Measurements from ENCODE around the gene SLC35A3.
"Not testable (repeated sequence)": the region's sequence is repeated elsewhere in the genome, so short reads cannot be mapped to it uniquely, and the experiment has no call there.

SLC35A3 gene

DNA sequence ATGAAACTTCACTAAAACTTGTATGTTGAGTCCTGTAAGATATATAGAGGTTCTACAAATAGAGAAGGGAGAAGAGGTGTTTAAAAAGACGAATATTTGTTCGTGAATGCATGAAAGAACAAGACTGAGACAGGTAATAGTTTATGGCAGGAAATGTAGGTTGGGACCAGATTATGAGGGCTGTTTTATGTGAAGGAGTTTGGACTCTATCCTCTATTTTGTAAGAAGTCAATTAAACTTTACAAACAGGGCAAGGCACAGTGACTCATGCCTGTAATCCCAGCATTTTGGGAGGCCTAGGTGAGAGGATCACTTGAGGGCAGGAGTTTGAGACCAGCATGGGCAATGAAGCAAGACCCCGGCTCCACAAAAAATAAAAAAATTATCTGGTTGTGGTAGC is 5.7 kb downstream of the SLC35A3 start:
- DNase-seq = no peak

DNA sequence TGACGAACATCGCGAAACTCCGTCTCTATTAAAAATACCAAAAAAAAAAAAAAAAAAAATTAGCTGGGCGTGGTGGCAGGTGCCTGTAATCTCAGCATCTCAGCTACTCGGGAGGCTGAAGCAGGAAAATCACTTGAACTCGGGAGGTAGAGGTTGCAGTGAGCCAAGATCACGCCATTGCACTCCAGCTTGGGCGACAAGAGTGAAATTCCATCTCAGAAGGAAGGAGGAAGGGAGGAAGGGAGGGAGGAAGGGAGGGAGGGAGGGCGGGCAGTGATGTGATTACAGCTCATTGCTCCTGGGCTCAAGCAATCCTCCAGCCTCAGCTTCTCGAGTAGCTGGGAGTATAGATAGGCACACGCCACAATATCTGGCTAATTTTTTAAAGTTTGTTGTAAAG is 7.5 kb downstream of the SLC35A3 start:
- DNase-seq = not testable (repeated sequence)

DNA sequence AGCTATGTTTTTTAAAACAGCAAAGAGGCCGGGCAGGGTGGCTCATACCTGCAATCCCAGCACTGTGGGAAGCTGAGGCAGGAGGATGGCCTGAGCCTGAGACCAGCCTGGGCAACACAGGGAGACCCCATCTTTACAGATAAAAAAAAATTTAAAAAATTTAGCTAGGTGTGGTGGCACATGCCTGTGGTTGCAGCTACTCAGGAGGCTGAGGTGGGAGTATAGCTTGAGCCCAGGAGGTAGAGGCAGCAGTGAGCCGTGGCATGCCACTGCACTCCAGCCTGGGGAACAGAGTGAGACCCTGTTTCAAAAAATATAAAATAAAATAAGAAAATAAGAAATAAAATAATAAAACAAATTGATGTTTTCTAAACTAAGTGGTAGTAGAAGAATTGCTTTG is 8.4 kb downstream of the SLC35A3 start:
- DNase-seq = no peak

DNA sequence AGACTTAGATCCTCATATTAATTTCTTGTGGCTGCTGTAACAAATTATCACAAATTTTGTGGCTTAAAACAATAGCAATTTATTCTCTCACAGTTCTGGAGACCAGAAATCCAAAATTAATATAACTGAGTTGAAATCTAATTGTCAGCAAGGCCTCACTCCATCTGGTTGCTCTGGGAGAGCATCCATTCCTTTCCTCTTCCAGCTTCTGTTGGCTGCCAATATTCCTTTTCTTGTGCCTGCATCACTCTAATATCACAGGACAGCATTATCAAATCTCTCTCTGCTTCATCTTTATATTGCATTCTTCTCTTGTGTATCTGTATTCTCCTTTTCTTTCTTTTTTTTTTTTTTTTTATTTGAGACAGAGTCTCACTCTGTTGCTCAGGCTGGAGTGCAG is 9.3 kb downstream of the SLC35A3 start:
- DNase-seq = no peak

DNA sequence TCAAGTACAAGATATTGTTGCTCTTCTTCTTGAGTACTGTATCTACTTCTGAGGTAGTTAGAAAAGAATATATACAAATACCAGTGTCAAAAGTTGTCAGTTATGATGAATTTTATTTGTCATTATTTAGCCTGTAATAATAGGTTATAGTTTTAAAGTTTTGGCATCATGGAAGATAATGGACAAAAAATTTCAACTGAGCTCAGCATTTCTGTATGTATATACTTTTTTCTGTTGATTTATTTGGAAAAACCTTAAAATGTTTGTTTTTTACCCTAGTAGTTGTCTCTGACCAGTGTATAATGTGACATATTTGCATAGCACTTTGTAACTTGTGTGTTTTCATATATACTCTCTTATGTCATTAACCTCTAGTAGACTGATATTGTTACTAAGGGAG is 11.1 kb downstream of the SLC35A3 start:
- DNase-seq = no peak

DNA sequence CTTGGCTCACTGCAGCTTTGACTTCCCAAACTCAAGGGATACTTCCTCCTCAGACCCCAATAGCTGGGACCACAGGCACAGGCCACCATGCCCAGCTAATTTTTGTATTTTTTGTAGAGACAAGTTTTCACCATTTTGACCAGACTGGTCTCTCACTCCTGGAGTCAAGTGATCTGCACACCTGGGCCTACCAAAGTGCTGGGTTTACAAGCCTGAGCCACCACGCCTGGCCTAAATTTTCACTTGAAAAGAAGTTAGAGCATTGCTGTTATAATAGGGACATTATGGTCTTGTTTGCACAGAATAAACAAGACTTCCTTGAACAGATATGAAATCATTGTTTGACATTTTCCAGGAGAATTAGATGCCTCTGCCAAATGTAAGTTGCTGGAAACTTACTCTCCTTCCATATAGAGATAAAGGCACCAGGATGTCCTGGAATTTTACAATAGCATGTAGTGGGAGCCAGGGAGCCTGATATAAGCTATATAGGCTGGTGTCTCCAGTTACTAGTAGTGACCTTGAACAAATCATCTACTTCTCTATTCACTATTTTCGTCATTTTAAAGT is 16.9 kb downstream of the SLC35A3 start:
- DNase-seq = no peak

DNA sequence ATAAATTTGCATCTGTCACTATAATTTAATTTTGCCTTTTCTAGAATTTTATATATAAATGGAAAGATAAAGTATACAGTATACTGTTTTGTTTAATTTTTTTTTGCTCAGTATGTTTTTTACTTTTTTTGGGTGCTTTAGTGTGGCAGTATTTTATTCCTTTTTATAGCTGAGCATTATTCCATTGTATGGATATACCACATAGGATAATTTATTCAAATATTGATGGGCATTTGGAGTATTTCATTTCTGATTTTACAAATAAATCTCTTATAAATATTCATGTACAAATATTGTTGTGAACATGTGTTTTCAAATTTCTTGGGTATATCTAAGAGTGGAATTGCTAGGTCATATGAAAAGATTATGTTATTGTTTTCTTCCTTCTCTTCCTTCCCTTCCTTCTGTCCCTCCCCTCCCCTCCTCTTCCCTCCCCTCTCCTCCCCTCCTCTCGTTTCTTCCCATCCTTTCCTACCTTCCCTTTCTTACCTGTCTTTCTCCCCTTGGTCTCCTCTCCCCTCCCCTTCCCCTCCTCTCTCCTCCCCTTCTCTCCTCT is 18.5 kb downstream of the SLC35A3 start:
- no peak for DNase-seq

DNA sequence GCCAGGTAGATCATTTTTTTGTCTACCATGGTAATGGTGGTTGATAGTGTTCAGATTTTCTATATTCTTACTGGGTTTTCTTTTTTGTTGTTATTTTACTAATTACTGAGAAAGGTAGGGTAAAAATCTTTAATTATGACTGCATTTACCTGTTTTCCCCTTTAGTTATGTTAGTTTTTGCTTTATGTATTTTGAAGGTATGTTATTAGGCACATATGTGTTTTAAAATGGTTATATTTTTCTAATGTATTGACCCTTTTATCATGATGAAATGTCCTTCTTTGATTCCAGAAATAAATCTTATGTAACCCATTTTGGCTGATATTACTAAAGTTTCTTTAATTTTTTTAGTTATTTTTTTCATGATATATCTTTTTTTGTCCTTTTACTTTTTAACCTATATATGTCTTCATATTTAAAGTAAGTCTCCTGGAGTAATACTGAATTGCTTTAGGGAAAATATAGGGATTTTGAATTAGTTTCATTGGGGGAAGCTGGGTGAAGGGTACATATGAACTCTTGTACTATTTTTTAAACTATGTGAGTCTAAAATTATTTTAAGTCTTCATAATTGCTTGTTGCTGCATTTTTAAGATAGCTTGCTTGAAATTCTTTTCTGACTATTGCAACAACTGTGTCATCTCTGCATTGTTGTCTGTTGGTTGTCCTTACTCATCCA is 22.4 kb downstream of the SLC35A3 start:
- no peak for DNase-seq

DNA sequence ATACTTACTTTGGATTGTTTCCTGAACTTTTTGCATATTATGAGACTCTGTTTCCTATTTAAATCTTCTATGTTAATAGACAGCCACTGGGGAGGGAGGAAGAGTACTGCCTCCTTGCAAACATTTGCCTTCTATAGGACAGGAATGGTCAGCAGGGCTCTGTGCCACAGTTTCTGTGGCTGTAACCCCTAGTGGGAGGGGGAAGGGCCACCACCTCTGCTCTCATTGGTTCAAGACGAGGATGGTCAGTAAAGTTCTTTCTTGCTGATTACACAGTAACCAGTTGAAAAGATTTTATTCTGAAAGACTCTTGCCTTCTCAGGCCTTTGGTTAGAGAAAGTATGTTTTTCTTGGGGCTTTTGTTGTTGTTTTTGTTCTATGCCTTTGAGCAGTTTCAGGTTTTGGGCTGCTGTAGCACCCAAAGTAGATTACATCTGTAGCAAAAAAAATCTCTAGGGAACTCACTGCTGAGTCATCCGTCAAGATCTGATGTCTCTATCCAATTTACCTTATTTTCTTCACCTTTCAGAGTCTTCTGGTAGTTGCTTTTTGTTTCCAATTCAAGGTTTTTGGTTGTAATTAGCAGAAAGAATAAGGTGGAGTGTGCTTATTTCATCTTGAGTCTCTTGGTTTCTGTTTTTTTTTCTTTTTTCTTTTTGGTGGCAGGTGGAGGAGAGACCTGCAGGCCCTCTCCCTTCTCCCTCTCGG is 23.1 kb downstream of the SLC35A3 start:
- DNase-seq = no peak

DNA sequence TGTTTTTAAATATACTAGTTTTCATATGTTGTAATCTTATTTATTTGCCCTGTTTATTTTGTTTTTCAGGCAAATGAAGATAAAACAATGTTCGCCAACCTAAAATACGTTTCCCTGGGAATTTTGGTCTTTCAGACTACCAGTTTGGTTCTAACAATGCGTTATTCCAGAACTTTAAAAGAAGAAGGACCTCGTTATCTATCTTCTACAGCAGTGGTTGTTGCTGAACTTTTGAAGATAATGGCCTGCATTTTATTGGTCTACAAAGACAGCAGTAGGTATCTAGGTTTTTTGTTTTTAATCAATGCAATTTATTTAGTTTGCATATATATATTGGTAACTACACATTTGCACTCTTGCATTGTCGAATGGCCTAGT is 23.7 kb downstream of the SLC35A3 start:
- no peak for DNase-seq

DNA sequence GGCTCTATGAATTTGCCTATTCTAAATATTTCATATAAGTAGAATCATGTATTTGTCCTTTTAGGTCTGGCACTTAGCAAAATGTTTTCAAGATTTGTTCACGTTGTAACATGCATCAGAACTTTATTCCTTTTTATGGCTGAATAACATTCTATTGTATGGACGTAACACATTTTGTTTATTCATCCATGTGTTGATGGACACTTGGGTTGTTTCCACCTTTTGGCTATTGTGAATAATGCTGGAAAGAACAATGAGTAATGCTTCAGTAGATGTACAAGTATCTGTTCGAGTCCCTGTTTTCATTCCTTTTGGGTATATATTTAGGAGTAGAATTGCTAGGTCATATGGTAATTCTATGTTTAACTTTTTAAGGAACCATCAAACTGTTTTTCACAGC is 24.7 kb downstream of the SLC35A3 start:
- DNase-seq = no peak

DNA sequence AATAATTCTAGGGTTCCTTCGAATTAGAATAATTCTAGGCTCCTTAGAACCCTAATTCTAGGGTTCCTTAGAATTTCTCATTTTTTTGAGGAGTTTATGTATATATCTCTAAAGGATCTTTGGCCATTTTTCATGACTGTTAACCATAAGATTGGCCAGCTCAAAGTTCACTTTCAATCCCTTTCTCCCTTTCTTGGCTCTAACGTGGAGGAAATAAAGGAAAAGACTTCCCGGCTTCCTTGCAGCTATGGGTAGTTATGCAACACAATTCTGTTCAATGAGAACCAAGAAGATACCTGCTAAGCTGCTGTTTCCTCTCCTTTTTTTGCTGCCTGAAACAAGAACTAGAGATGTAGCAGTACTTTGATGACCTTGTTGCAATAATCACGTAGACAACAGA is 27.2 kb downstream of the SLC35A3 start:
- no peak for DNase-seq

DNA sequence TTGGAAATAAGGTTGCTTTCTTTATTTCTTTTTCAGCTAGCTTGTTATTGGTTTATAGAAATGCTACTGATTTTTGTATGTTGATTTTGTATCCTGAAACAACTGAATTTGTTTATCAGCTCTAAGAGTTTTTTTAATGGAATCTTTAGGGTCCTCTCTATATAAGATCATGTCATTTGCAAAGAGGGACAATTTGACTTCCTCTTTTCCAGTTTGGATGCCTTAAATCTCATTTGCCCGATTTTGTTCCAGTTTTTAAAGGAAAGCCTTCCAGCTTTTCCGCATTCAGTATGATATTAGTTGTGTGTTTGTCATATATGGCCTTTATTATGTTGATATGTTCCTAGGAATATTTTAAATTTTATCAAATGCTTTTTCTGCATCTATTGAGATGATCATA is 31.7 kb downstream of the SLC35A3 start:
- no peak for DNase-seq

DNA sequence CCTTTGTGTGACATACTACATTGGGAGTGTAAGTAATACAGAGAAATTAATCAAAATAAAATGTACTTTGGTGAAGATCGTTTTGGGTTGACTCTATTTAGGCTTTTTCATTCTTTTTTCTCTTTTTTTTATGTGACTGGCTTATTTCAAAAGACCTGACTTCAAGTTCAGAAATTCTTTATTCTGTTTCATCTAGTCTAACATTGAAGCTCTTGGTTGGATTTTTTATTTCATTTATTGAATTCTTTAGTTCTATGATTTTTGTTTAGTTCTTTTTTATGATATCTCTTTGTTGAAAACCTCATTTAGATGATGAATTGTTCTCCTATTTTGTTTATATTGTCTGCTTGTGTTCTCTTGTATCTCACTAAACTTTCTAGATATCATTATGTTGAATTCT is 35.6 kb downstream of the SLC35A3 start:
- no peak for DNase-seq

DNA sequence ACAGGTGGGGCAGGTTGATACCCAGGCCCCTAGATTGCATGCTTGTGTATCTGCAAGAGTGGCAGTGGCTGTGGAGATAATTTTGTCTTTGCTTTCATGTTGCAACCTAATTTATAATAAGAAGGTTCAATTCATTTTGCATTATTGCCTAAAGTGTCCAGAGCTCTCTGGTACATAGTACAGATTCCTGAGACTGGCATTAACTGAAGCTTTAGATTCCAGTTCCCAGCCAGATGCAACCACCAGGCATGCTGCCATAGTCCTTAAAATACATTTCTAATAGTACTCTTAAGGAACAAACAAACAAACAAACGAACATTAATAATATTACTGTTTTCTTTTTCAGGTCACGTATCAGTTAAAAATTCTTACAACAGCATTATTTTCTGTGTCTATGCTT is 36.9 kb downstream of the SLC35A3 start:
- DNase-seq = no peak

DNA sequence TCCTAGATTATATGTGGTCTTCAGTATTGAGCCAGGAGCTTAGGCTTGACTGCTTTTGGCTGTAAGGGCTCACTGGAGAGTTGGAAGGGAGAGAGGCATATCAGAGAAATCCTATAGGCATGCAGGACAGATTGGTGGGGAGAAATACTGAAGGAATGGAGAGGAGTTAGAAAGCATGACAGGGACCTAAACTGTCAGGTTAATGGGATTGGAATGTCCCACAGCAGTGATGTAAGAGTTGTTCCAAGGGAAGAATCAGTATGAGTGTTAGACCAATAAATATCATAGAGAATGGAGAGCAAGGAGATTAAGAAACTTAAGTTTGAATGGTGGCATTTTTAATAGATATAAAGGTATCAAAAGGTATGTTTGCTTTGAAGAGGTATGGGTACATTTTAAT is 39.7 kb downstream of the SLC35A3 start:
- no peak for DNase-seq

DNA sequence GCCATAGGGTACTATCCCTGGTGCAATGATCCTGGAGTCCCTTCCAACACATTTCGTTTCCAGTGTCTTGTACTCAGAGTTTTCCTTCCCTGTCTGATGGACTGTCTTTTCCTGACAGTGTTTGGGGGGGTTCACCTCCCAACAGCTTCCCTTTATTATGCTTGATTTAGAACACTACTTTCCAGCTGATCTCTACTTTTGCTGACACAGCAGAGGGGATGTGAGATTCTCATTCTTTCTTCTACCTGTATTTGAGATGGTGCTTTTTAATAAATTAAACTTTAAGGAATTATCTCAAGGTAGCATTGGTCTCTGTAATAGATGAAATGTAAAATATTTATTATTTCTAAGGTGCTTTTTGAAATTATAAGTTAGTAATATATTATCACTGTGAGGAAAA is 41.0 kb downstream of the SLC35A3 start:
- no peak for DNase-seq

DNA sequence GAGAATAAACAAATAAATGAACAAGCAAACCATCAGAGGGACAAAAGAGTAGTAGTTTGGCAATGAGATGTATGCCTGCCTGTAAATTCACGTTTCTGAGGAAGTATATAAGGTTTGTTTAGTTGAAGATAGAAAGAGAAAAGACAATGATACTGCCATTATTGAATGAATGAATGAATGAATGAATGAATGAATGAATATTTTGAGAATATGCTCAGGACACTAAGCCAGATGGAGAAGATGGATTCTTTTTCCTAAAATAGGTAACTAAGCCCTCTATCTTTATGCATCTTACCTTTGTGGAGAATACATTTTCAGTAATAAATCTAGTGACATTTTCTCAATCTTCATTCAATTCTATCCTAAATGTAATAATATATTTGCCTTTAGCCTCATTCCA is 49.4 kb downstream of the SLC35A3 start:
- DNase-seq = no peak

DNA sequence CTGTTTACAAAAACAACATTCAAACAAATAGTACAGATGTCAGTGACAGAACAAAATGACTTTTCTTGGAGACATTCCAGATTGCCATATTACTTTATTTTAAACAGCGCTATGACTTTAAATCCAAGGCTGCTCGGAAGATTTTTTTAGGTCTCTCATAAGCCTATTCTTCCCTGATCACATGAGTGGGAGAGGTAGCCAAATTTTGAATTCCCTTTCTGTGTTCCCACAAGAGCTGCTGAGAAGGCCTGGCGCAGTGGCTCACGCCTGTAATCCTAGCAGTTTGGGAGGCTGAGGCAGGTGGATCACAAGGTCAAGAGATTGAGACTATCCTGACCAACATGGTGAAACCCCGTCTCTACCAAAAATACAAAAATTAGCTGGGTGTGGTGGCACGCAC is 53.7 kb downstream of the SLC35A3 start:
- no peak for DNase-seq

DNA sequence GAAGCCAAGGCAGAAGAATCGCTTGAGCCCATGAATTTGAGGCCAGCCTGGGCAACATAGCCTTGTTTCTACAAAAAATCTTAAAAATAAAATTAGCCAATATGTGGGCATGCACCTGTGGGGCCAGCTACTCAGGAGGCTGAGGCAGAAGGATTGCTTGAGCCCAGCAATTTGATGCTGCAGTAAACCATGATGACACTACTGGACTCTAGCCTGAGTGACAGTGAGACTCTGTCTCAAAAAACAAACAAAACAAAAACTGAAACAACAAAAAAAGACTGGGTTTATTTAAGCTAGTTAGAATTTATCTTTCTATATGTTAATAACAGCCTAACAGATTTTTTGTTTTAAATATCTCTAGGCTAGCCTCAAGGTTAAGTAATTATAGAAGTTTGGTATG is 57.4 kb downstream of the SLC35A3 start:
- DNase-seq = no peak

DNA sequence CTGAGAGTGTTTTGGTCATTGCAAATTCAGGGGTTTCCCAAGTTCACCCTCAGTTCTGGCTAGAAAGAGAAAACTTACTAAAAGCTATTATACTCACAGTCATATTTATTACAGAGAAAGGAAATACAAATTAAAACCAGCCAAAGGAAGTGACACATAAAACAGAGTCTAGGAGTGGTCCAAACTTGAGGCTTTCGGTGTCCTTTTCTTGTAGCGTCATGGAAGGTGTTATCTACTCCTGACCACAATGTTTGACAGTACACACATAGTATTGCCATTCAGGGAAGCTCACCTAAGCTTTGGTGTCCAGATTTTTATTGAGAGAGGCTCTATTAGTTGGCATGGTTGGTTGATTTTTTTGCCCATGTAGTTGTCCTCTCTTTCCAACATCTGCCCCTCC is 59.0 kb downstream of the SLC35A3 start:
- DNase-seq = no peak

DNA sequence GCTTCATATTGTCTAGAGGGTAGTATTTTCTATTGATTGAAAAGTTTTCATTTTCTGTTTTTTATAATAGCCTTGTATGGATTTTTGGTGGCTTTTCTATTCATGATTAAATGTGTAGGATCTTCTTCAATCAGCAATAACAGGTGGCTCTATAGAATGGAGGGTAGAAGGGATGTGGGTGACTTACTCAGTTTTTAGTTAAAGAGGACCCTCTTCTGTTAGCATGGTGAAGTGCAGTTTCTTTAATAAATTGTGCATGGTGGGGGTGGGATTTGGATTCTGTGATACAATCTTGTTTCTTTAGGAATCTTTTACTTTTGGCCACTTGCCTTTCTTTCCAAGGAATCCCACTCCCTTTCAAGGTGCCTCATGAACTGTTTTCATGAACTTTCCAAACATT is 64.7 kb downstream of the SLC35A3 start:
- no peak for DNase-seq

DNA sequence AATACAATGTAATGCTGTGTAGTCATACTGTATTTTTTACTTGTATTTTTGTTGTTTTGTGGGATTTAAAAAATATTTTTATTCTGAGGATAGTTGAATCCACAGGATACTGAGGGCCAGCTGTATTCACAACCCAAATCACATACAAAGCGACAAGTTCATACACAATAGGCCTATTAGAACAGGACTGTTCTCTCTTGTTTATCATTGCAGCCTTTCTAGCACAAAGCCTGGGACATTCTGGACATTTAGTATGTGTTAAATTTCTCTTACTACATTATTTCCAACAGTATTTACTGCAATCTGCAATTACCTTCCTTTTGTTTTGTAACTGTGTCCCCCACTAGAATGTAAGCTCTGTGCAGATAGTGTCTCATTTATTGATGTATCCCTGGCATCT is 65.4 kb downstream of the SLC35A3 start:
- no peak for DNase-seq
